GM23248 (cell line): ENCODE measurements around the gene HMGN4. TPM values are rescaled to one million over a fixed set of nuclear protein-coding genes. Genes with fewer than 3 reads are reported as not detected.

ENCODE experiments used
- DNase-seq: peaks from one replicate; pipeline ENCODE4 v3.0.0-alpha.2; 2015
- H2AFZ ChIP-seq: fragments of 200-600 bp; sonication (generic); 2 replicates; pipeline ENCODE4 v1.6.1; 2016; ENCODE audit warnings: antibody characterized with exemption
- H3F3A ChIP-seq: fragments of 200-600 bp; sonication (generic); 2 replicates; pipeline ENCODE4 v1.6.1; 2016; ENCODE audit warnings: mild to moderate bottlenecking, antibody characterized with exemption, mixed run types; ENCODE audit not compliant: insufficient read depth
- H3K27ac ChIP-seq: fragments of 200-600 bp; sonication (generic); 2 replicates; pipeline ENCODE4 v1.5.1; 2016; ENCODE audit warnings: mild to moderate bottlenecking
- H3K27me3 ChIP-seq: fragments of 200-600 bp; sonication (generic); replicated peaks from 2 replicates; pipeline ENCODE4 v1.6.1; 2016; ENCODE audit warnings: mild to moderate bottlenecking; ENCODE audit not compliant: insufficient read depth
- H3K36me3 ChIP-seq: fragments of 200-600 bp; sonication (generic); 2 replicates; pipeline ENCODE4 v1.6.1; 2016; ENCODE audit warnings: low read depth, mild to moderate bottlenecking
- H3K4me1 ChIP-seq: fragments of 200-600 bp; sonication (generic); 2 replicates; pipeline ENCODE4 v1.6.1; 2016; ENCODE audit warnings: mild to moderate bottlenecking; ENCODE audit not compliant: insufficient read depth
- H3K4me2 ChIP-seq: fragments of 200-600 bp; sonication (generic); one replicate; pipeline ENCODE4 v1.6.1; 2016; ENCODE audit warnings: mild to moderate bottlenecking; ENCODE audit not compliant: unreplicated experiment
- H3K4me3 ChIP-seq: fragments of 200-600 bp; sonication (generic); 2 replicates; pipeline ENCODE4 v1.5.1; 2016; ENCODE audit warnings: mild to moderate bottlenecking
- H3K79me2 ChIP-seq: fragments of 200-600 bp; sonication (generic); 2 replicates; pipeline ENCODE4 v1.6.1; 2016; ENCODE audit warnings: mild to moderate bottlenecking; ENCODE audit not compliant: insufficient read depth
- H3K9ac ChIP-seq: fragments of 200-600 bp; sonication (generic); 2 replicates; pipeline ENCODE4 v1.6.1; 2016; ENCODE audit warnings: mild to moderate bottlenecking
- H3K9me2 ChIP-seq: fragments of 200-600 bp; sonication (generic); 2 replicates; pipeline ENCODE4 v1.6.1; 2016; ENCODE audit warnings: mixed run types, mild to moderate bottlenecking, moderate library complexity; ENCODE audit not compliant: insufficient read depth
- H3K9me3 ChIP-seq: fragments of 200-600 bp; sonication (generic); one replicate; pipeline ENCODE4 v1.6.1; 2017; ENCODE audit warnings: low read depth
- H4K20me1 ChIP-seq: fragments of 200-600 bp; sonication (generic); 2 replicates; pipeline ENCODE4 v1.6.0; 2016; ENCODE audit not compliant: insufficient read depth
- EZH2 ChIP-seq: fragments of 200-600 bp; sonication (generic); IDR thresholded peaks from 2 replicates; pipeline ENCODE4 v1.6.1; 2018; ENCODE audit warnings: antibody characterized with exemption, mild to moderate bottlenecking; ENCODE audit not compliant: insufficient read depth, poor library complexity, severe bottlenecking
- EZH2phosphoT487 ChIP-seq: fragments of 200-600 bp; sonication (generic); IDR thresholded peaks from 2 replicates; pipeline ENCODE4 v1.6.1; 2018; ENCODE audit warnings: antibody characterized with exemption, moderate library complexity, mild to moderate bottlenecking, low read depth; ENCODE audit not compliant: insufficient read depth
- WGBS, 2 experiments: methylation state at CpG; one replicate each; pipeline ENCODE4 v1.1.6; 2015 to 2017; ENCODE audit warnings: low lambda C conversion rate in 2 of 2, low coverage in 1 of 2; ENCODE audit errors: missing lambda C conversion rate in 2 of 2; 5-methylcytosine and 5-hydroxymethylcytosine counted together
- in situ Hi-C: fragments of 300-500 bp; cut with MboI; formaldehyde crosslinking; loops from 2 replicates; pipeline ENCODE4 v1.15.0; 2020
- polyA plus RNA-seq: library from polyadenylated mRNA; unstranded; fragments of >200 nt; fragmentation: Nextera tagmentation; extraction: Ambion mirVana; gene quantifications from 2 replicates; pipeline ENCODE4 v1.2.1, GENCODE V29; 2016
- small RNA-seq: library from RNA; depleted of rRNA; stranded (forward); fragments of <200 nt; gene quantifications from one replicate; pipeline ENCODE3, GENCODE V24; 2014; ENCODE audit warnings: low read depth, low replicate concordance
- total RNA-seq: library from RNA; depleted of rRNA; stranded (reverse); fragments of >200 nt; shearing (Covaris generic); gene quantifications from 2 replicates; pipeline ENCODE4 v1.2.3, GENCODE V29; 2014; rRNA removed

Gene HMGN4
- total and polyA plus RNA-seq, 2 experiments from 2014 or later = 67.1 to 87.2 TPM

DNA sequence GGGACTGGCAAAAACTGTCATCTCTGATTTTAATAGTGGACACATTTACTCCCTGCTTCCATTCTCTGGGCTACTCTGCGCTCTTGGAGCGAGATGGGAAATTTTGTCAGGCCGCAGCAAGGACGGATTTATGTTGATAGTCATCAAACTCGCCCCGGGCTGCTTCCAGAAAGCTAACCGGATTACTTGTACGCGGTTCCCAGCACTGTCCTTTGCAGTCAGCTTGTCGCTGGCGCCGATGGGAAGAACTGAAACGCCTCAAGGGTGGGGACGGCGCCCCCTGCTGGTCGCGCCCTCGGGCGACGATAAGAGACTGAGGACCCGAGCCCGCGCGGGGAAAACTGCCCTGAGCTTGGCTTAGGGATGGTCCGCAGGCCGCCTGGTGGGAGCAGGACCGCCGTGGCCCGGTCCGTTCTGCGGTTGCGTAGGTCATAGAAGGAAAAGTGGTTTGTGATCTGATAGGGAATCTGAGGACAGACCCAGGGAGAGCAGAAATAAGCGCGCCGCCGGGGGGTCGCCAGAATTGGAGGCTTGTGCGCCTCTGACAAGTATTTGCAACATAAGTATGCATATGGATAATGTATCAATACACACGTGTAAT lies 57.6 kb downstream of the HMGN4 start:
- H3K4me2 ChIP-seq = peak overlapping the region; percentile 86
- TF ChIP-seq EZH2phosphoT487 = no peak
- TF ChIP-seq EZH2 = no peak
- H3K27ac ChIP-seq = peak overlapping the region; percentile 71
- H3K79me2 ChIP-seq = peaks cover 30% of the 10 kb centered on the region
- no peaks in the 10 kb centered on the region for H3K9me2 ChIP-seq
- no peaks in the 10 kb centered on the region for H3K9me3 ChIP-seq
- H3F3A ChIP-seq = peaks cover 32% of the 10 kb centered on the region; the same call in 1 of the 2 replicates
- 0 out of 2 replicates have a peak, but pooled peaks cover 5% of the 10 kb centered on the region for H3K4me1 ChIP-seq
- H3K9ac ChIP-seq = peak overlapping the region; percentile 95
- no peaks in the 10 kb centered on the region; the same call in 1 of the 2 replicates for H3K27me3 ChIP-seq
- peak overlapping the region; percentile 96 for H3K4me3 ChIP-seq
- in situ Hi-C loops = no loop called here
- peak overlapping the region; percentile 87 for H2AFZ ChIP-seq
- H4K20me1 ChIP-seq = no peaks in the 10 kb centered on the region
- WGBS, 2 experiments = 1 to 2% methylated on average over 36 to 39 of the region's 39 CpGs
- H3K36me3 ChIP-seq = peaks cover 14% of the 10 kb centered on the region
- peak; percentile 92 for DNase-seq

Small RNA genes lying within 50 kb of the gene (small RNA-seq; reads per million reads assigned to genes)
- not detected for gene RNU6-502P

Other genes with a start within 250 kb of the HMGN4 start
- gene BTN3A2, start 173.2 kb upstream of the HMGN4 start, total RNA-seq = 12.9 and 14.5 TPM in 2 replicates
- gene BTN3A2, start 173.2 kb upstream of the HMGN4 start, polyA plus RNA-seq = 7.9 and 9.5 TPM in 2 replicates
- gene BTN2A2, start 155.3 kb upstream of the HMGN4 start, total RNA-seq = 4.5 and 9.1 TPM in 2 replicates
- gene BTN2A2, start 155.3 kb upstream of the HMGN4 start, polyA plus RNA-seq = 4.0 and 5.2 TPM in 2 replicates
- 7.7 and 8.9 TPM in 2 replicates for gene BTN3A1, start 136.1 kb upstream of the HMGN4 start, total RNA-seq
- gene BTN3A1, start 136.1 kb upstream of the HMGN4 start, polyA plus RNA-seq = 5.5 and 6.7 TPM in 2 replicates
- 7.2 and 18.8 TPM in 2 replicates for gene BTN3A3, start 97.9 kb upstream of the HMGN4 start, total RNA-seq
- gene BTN3A3, start 97.9 kb upstream of the HMGN4 start, polyA plus RNA-seq = 3.9 and 4.2 TPM in 2 replicates
- 9.1 and 15.0 TPM in 2 replicates for gene BTN2A1, start 80.4 kb upstream of the HMGN4 start, total RNA-seq
- 18.4 and 19.5 TPM in 2 replicates for gene BTN2A1, start 80.4 kb upstream of the HMGN4 start, polyA plus RNA-seq
- gene BTN1A1, start 38.1 kb upstream of the HMGN4 start, total RNA-seq = 0.11 TPM in 1 of 2 replicates, not detected in the other
- gene BTN1A1, start 38.1 kb upstream of the HMGN4 start, polyA plus RNA-seq = not detected in 2 replicates
- gene ABT1, start 58.6 kb downstream of the HMGN4 start, total RNA-seq = 10.9 and 12.9 TPM in 2 replicates
- 17.3 and 17.6 TPM in 2 replicates for gene ABT1, start 58.6 kb downstream of the HMGN4 start, polyA plus RNA-seq
- gene ZNF322, start 121.4 kb downstream of the HMGN4 start, total RNA-seq = 16.3 and 16.6 TPM in 2 replicates
- 15.9 and 17.8 TPM in 2 replicates for gene ZNF322, start 121.4 kb downstream of the HMGN4 start, polyA plus RNA-seq